Measurements from ENCODE around the gene PRSS57.

Gene PRSS57

GRCh38 chr19:736125-736524 is 40.9 kb upstream of the PRSS57 start:
- TF ChIP-seq CTCF (IDR thresholded peaks at IDR 0.05): no peak

- no peak for TF ChIP-seq CTCF (IDR thresholded peaks at IDR 0.05)
Observed at GRCh38 chr19:734716-735115, 39.5 kb upstream of the PRSS57 start.

GRCh38 chr19:732148-733069 is 37.2 kb upstream of the PRSS57 start:
- no peak for TF ChIP-seq CTCF (IDR thresholded peaks at IDR 0.05)

- no peak for TF ChIP-seq CTCF (IDR thresholded peaks at IDR 0.05)
Observed at GRCh38 chr19:731000-731399, 35.7 kb upstream of the PRSS57 start.

GRCh38 chr19:729965-730668 is 34.9 kb upstream of the PRSS57 start:
- TF ChIP-seq CTCF (IDR thresholded peaks at IDR 0.05): no peak

GRCh38 chr19:728011-728410 is 32.8 kb upstream of the PRSS57 start:
- TF ChIP-seq CTCF (IDR thresholded peaks at IDR 0.05): no peak

- TF ChIP-seq CTCF (IDR thresholded peaks at IDR 0.05): no peak
Observed at GRCh38 chr19:726993-727956, 32.0 kb upstream of the PRSS57 start.
